Measurements from ENCODE around the gene PRKCA. TPM values are rescaled to one million over a fixed set of nuclear protein-coding genes. Genes with fewer than 3 reads are reported as not detected.
A peak's percentile ranks its signal among the peaks of the same experiment; 100 is the strongest.
"Not testable (repeated sequence)": the region's sequence is repeated elsewhere in the genome, so short reads cannot be mapped to it uniquely, and the experiment has no call there.

Gene PRKCA
- total RNA-seq, 1 experiment from 2014 or later = 29.5 TPM

DNA sequence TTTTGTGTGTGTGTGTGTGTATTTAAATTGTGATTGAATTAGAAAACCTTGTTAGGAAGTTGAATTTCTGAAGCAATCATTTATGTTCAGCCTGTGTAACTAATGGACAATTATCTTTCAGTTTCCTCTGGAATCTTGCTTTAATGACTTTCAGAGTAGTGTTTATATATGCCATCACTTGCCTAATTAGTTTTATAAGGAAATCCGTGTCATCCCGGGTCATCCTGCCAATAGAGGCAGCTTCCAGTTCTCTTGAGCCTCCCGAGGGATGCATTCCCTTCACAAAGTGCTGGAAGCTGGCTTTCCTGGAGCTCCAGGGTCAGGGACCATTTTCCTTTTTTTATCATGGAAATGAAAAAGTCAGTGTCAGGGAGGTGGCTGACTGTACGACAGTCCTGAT is 42.9 kb downstream of the PRKCA start (continued):
- TF ChIP-seq, protein P1, sequence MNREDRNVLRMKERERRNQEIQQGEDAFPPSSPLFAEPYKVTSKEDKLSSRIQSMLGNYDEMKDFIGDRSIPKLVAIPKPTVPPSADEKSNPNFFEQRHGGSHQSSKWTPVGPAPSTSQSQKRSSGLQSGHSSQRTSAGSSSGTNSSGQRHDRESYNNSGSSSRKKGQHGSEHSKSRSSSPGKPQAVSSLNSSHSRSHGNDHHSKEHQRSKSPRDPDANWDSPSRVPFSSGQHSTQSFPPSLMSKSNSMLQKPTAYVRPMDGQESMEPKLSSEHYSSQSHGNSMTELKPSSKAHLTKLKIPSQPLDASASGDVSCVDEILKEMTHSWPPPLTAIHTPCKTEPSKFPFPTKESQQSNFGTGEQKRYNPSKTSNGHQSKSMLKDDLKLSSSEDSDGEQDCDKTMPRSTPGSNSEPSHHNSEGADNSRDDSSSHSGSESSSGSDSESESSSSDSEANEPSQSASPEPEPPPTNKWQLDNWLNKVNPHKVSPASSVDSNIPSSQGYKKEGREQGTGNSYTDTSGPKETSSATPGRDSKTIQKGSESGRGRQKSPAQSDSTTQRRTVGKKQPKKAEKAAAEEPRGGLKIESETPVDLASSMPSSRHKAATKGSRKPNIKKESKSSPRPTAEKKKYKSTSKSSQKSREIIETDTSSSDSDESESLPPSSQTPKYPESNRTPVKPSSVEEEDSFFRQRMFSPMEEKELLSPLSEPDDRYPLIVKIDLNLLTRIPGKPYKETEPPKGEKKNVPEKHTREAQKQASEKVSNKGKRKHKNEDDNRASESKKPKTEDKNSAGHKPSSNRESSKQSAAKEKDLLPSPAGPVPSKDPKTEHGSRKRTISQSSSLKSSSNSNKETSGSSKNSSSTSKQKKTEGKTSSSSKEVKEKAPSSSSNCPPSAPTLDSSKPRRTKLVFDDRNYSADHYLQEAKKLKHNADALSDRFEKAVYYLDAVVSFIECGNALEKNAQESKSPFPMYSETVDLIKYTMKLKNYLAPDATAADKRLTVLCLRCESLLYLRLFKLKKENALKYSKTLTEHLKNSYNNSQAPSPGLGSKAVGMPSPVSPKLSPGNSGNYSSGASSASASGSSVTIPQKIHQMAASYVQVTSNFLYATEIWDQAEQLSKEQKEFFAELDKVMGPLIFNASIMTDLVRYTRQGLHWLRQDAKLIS (CRISPR knock-in tag; IDR thresholded peaks at IDR 0.05; ENCODE audit: borderline replicate concordance) = no peak

DNA sequence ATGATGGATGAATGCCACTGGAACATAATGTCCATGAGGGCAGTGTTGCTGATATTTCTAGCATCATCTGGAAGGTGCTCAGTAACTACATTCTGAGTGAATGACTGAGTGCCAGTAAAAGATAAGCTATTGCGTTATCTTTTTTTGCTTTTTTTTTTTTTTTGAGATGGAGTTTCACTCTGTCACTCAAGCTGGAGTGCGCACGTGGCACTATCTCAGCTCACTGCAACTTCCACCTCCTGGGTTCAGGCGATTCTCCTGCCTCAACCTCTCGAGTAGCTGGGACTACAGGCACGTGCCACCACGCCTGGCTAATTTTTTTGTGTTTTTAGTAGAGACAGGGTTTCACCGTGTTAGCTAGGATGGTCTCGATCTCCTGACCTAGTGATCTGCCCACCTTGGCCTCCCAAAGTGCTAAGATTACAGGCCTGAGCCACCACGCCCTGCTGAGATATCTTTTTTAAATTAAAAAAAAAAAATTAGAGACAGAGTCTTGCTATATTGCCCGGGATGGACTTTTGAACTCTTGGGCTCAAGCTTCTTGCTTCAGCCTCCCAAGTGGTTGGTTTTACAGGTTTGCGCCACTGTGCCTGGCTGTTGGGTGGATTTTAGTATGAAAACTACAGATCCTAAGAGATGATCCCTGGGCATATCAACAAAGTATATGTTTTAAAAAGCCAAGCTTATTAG is 43.7 kb downstream of the PRKCA start:
- ATAC-seq; H3K9me3 Mint-ChIP-seq; H3K36me3 Mint-ChIP-seq; H3K27me3 Mint-ChIP-seq (ENCODE audit: low read depth); H3K27ac Mint-ChIP-seq; H3K4me3 Mint-ChIP-seq; DNase-seq (ENCODE audit: low spot score): not testable (repeated sequence)
- ChIA-PET POLR2A (interaction anchor here (0.9 kb wide), 1 partner anchor 30 kb away, joined by 3 read pairs; no protein-coding TSS in a partner anchor), CTCF (interaction anchor here (0.6 to 1.5 kb wide), 2 partner anchors 30 to 677 kb away, joined by 3 read pairs; no protein-coding TSS in a partner anchor)
- H3K4me1 Mint-ChIP-seq = peaks cover 28% of the 10 kb centered on the region

DNA sequence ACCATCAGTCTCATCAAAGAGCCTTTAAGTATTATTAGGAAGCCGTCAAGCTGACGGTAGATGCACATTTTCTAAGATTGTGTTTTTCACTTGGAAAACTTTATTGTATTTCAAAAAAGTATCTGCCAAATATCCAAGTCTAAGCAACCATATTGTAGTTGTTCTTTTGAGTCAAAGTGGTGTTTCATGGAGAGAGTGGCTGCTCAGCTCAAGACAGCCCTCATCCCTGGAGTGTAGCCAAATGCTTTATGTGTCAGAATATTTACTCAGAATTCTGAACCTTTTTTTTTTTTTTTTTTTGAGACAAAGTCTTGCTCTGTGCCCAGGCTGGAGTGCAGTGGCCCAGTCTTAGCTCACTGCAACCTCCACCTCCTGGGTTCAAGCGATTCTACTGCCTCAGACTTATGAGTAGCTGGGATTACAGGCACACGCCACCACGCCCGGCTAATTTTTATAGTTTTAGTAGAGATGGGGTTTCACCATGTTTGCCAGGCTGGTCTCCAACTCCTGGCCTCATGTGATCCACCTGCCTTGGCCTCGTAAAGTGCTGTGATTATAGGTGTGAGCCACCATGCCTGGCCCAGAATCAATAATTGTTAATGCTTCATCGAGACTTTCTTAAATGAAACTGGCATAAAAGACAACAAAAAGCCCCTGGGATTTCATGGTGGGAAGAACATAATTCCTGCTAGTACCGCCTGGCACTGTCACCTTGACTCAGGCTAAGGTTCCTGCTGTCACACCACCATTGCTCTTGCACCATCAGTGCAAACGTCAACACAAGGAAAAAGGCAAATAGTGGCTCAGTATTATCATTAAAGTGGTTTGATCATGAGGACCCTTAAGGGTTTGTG is 45.5 kb downstream of the PRKCA start:
- H3K27ac Mint-ChIP-seq = no peak overlapping the region
- peaks cover 34% of the 10 kb centered on the region for H3K4me1 Mint-ChIP-seq
- no peaks in the 10 kb centered on the region for H3K27me3 Mint-ChIP-seq (ENCODE audit: low read depth)
- H3K4me3 Mint-ChIP-seq = no peak overlapping the region
- DNase-seq (ENCODE audit: low spot score) (no peak), ATAC-seq (no peak)
- ChIA-PET CTCF (no interaction called here), POLR2A (no interaction called here)
- H3K36me3 Mint-ChIP-seq = no peaks in the 10 kb centered on the region
- TF ChIP-seq, protein P2, sequence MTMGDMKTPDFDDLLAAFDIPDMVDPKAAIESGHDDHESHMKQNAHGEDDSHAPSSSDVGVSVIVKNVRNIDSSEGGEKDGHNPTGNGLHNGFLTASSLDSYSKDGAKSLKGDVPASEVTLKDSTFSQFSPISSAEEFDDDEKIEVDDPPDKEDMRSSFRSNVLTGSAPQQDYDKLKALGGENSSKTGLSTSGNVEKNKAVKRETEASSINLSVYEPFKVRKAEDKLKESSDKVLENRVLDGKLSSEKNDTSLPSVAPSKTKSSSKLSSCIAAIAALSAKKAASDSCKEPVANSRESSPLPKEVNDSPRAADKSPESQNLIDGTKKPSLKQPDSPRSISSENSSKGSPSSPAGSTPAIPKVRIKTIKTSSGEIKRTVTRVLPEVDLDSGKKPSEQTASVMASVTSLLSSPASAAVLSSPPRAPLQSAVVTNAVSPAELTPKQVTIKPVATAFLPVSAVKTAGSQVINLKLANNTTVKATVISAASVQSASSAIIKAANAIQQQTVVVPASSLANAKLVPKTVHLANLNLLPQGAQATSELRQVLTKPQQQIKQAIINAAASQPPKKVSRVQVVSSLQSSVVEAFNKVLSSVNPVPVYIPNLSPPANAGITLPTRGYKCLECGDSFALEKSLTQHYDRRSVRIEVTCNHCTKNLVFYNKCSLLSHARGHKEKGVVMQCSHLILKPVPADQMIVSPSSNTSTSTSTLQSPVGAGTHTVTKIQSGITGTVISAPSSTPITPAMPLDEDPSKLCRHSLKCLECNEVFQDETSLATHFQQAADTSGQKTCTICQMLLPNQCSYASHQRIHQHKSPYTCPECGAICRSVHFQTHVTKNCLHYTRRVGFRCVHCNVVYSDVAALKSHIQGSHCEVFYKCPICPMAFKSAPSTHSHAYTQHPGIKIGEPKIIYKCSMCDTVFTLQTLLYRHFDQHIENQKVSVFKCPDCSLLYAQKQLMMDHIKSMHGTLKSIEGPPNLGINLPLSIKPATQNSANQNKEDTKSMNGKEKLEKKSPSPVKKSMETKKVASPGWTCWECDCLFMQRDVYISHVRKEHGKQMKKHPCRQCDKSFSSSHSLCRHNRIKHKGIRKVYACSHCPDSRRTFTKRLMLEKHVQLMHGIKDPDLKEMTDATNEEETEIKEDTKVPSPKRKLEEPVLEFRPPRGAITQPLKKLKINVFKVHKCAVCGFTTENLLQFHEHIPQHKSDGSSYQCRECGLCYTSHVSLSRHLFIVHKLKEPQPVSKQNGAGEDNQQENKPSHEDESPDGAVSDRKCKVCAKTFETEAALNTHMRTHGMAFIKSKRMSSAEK (CRISPR knock-in tag; IDR thresholded peaks at IDR 0.05; ENCODE audit: borderline replicate concordance) = no peak
- peak; percentile 23; the same call in 1 of the 2 replicates for TF ChIP-seq GABPB1 (CRISPR knock-in tag; IDR thresholded peaks at IDR 0.05)
- no peaks in the 10 kb centered on the region for H3K9me3 Mint-ChIP-seq

DNA sequence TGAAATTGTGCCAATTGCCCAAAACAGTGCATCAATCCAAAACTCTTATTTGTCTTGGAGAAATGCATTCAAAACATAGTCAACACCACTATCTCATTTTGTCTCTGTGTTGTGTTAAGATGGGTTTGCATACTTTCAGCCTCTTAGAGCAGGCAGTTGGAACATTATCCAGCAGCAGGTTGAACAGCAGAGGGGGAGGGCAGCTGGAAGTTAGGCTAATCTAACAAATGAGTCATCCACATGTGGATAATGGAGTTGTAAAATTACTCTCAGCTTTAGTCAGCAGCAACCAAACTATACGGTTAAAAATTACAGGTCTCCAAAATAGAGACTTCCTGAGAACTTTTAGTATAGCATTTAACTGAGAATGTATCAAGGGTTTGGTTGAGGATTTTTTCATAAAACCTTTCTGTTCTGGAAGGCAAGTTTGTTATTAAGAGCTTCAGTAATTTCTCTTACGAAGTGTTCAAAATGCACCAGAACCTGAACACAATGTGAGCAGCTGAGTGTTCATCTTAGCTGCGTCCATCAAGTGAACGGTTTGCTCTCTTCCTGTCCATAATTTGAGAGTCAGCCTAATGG is 46.3 kb downstream of the PRKCA start:
- H3K27ac Mint-ChIP-seq = no peak overlapping the region
- H3K27me3 Mint-ChIP-seq (ENCODE audit: low read depth) = no peaks in the 10 kb centered on the region
- no peaks in the 10 kb centered on the region for H3K9me3 Mint-ChIP-seq
- H3K4me3 Mint-ChIP-seq = no peak overlapping the region
- no peak for DNase-seq (ENCODE audit: low spot score)
- TF ChIP-seq ZNF263 (CRISPR knock-in tag; IDR thresholded peaks at IDR 0.05; ENCODE audit: low read depth) = no peak
- no peak for TF ChIP-seq ZNF121 (CRISPR knock-in tag; IDR thresholded peaks at IDR 0.05)
- TF ChIP-seq SP1 (CRISPR knock-in tag; conservative IDR thresholded peaks at IDR 0.05) = no peak
- TF ChIP-seq SMAD3 (CRISPR knock-in tag; IDR thresholded peaks at IDR 0.05; ENCODE audit: borderline replicate concordance) = no peak
- H3K36me3 Mint-ChIP-seq = no peaks in the 10 kb centered on the region
- H3K4me1 Mint-ChIP-seq = peaks cover 35% of the 10 kb centered on the region
- ChIA-PET CTCF (interaction anchor here (2.7 kb wide), 1 partner anchor 38 kb away, joined by 9 read pairs; no protein-coding TSS in a partner anchor), POLR2A (no interaction called here)
- ATAC-seq = no peak

All from WTC11 (cell line).